Measurements from ENCODE around the gene HOXA5. TPM values are rescaled to one million over a fixed set of nuclear protein-coding genes. Genes with fewer than 3 reads are reported as not detected.
A peak's percentile ranks its signal among the peaks of the same experiment; 100 is the strongest.

HOXA5 gene
- total and polyA plus RNA-seq, 2 donors (not counting 1 experiment from before 2014, with no cell fraction given), result 18.3 to 35.6 TPM

- H2AFZ ChIP-seq (ENCODE audit: low read length), result no peak overlapping the region
- peak overlapping the region; percentile 72 for H3K9ac ChIP-seq (ENCODE audit: insufficient read depth, low read length)
- no peaks in the 10 kb centered on the region for H4K20me1 ChIP-seq (ENCODE audit: control insufficient read depth, extremely low read depth, insufficient read depth, low read length)
- TF ChIP-seq CTCF (conservative IDR thresholded peaks at IDR 0.05 in 1 of 2, IDR thresholded peaks at IDR 0.05 in 1 of 2; ENCODE audit: low read depth in 1 of 2, low read length in 2 of 2), result no peak
- TF ChIP-seq EZH2 (IDR thresholded peaks at IDR 0.05; ENCODE audit: low read length, missing control alignments), result no peak
- DNase-seq (ENCODE audit: low read depth in 2 of 2), result peak in 1 of 2 donors; percentile 77
- no peaks in the 10 kb centered on the region for H3K27me3 ChIP-seq (ENCODE audit: control insufficient read depth, insufficient read depth, low read length)
- peak overlapping the region; percentile 98 for H3K27ac ChIP-seq (ENCODE audit: insufficient read depth, low read length)
- H3K4me3 ChIP-seq (replicated peaks in 1 of 4; ENCODE audit: control extremely low read depth in 1 of 4, insufficient read depth in 1 of 4, low read depth in 3 of 4, low read length in 4 of 4), result peak overlapping the region; percentile 41 to 61 (median 46)
- peaks cover 74% of the 10 kb centered on the region for H3K79me2 ChIP-seq (ENCODE audit: control insufficient read depth, insufficient read depth, low read length)
- no peaks in the 10 kb centered on the region for H3K36me3 ChIP-seq (ENCODE audit: control insufficient read depth, insufficient read depth, low read length)
- peaks cover 22% of the 10 kb centered on the region for H3K4me1 ChIP-seq (ENCODE audit: control insufficient read depth, extremely low read depth, insufficient read depth, low read length)
- peak overlapping the region; percentile 87 for H3K4me2 ChIP-seq (ENCODE audit: extremely low read depth, insufficient read depth, low read length)
- no peaks in the 10 kb centered on the region for H3K9me3 ChIP-seq (ENCODE audit: control insufficient read depth, insufficient read depth, low read depth, low read length)
Measured at GRCh38 chr7:27148756-27149641, 5.5 kb upstream of the HOXA5 start.

GRCh38 chr7:27148031-27148755 is 4.7 kb upstream of the HOXA5 start:
- TF ChIP-seq EZH2 (IDR thresholded peaks at IDR 0.05; ENCODE audit: low read length, missing control alignments) (no peak), CTCF (conservative IDR thresholded peaks at IDR 0.05 in 1 of 2, IDR thresholded peaks at IDR 0.05 in 1 of 2; ENCODE audit: low read depth in 1 of 2, low read length in 2 of 2) (no peak)
- Histone ChIP-seq H3K27ac (ENCODE audit: insufficient read depth, low read length) (peak overlapping the region; percentile 98), H3K9ac (ENCODE audit: insufficient read depth, low read length) (peak overlapping the region; percentile 72), H3K9me3 (ENCODE audit: control insufficient read depth, insufficient read depth, low read depth, low read length) (no peaks in the 10 kb centered on the region), H2AFZ (ENCODE audit: low read length) (peak overlapping the region; percentile 18), H3K4me2 (ENCODE audit: extremely low read depth, insufficient read depth, low read length) (peak overlapping the region; percentile 87), H3K4me3 (replicated peaks in 1 of 4; ENCODE audit: control extremely low read depth in 1 of 4, insufficient read depth in 1 of 4, low read depth in 3 of 4, low read length in 4 of 4) (peak overlapping the region; percentile 34 to 61 (median 42)), H3K27me3 (ENCODE audit: control insufficient read depth, insufficient read depth, low read length) (no peaks in the 10 kb centered on the region), H3K79me2 (ENCODE audit: control insufficient read depth, insufficient read depth, low read length) (peaks cover 78% of the 10 kb centered on the region), H3K36me3 (ENCODE audit: control insufficient read depth, insufficient read depth, low read length) (no peaks in the 10 kb centered on the region), H4K20me1 (ENCODE audit: control insufficient read depth, extremely low read depth, insufficient read depth, low read length) (no peaks in the 10 kb centered on the region), H3K4me1 (ENCODE audit: control insufficient read depth, extremely low read depth, insufficient read depth, low read length) (peaks cover 22% of the 10 kb centered on the region)
- DNase-seq (ENCODE audit: low read depth in 2 of 2), result peak in 1 of 2 donors; percentile 57

Measured in fibroblast of lung (primary cell).